CD4-positive, alpha-beta T cell treated with Interleukin-17A for 1 hour (primary cell): ENCODE data around the gene HLCS.
"Not testable (repeated sequence)": the region's sequence is repeated elsewhere in the genome, so short reads cannot be mapped to it uniquely, and the experiment has no call there.

Experiments used
- DNase-seq: peaks from one replicate; pipeline ENCODE4 v3.0.0-alpha.2; 2020

Gene HLCS

GRCh38 chr21:36955783-36956182 is 10.7 kb downstream of the HLCS start:
- DNase-seq = no peak

GRCh38 chr21:36952331-36952730 is 14.1 kb downstream of the HLCS start:
- DNase-seq = not testable (repeated sequence)

DNA sequence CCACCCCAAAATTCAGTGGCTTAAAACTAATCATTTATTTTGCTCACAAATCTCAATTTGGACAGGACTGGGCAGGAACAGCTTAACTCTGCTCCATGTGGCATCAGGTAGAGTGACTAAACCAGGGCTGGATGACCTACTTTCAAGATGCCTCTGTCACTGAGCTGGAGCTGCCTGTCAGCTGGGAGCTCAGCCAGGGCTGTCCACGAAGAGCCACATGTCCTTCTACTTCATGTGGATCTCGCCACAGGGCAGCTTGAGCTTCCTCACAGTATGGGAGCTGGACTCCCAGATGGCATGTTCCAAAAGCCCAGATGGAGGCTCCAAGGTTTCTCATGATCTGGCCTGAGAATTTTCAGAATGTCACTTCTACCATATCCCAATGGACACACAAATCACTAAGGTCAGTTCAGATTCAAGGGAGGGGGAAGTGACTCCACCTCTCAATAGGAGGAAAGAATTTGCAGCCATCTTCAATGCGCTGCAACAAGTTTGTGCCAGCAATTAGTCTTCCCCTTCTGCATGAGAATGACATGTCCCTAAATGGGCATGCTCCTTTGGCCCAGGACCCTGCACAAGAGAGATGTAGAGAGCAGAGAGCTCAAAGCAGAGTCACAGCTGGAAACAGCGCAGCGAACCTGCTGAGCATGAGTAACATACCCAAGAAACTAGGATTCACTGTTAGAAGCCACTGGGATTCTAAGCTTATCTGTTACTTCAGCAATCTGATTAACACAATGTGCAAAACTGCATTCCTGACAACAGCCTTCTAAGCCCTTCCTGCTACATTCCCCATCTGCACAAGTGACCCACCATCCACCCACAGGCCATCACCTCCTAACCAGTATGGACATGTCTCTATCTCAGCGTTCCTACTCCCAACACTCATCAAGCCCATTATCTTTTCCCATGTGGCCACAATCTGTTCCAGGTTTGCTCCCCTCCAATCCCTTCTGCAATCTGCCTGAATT is 17.0 kb downstream of the HLCS start:
- no peak for DNase-seq

- DNase-seq = no peak
These were observed 17.8 kb downstream of the HLCS start for GRCh38 chr21:36948686-36949085.

DNA sequence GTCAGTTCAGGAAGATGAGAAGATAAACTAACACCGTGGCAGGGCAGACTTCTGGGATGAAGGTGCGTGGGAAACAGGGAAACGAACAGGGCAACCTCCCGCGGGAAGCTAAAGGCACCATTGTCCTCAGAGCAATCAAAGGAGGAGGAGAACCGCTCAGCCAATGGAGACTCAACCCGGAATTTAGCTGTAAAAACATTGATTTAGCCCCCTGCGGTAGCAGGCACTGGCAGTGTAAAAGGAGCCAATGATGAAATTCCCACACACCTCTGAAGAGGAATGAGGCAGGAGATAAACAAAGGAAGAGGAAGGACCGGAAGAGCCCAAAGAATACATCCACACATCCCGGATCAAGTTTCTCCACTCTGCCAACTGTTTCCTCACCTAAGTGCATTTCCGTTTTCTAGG is 19.5 kb downstream of the HLCS start:
- no peak for DNase-seq

DNA sequence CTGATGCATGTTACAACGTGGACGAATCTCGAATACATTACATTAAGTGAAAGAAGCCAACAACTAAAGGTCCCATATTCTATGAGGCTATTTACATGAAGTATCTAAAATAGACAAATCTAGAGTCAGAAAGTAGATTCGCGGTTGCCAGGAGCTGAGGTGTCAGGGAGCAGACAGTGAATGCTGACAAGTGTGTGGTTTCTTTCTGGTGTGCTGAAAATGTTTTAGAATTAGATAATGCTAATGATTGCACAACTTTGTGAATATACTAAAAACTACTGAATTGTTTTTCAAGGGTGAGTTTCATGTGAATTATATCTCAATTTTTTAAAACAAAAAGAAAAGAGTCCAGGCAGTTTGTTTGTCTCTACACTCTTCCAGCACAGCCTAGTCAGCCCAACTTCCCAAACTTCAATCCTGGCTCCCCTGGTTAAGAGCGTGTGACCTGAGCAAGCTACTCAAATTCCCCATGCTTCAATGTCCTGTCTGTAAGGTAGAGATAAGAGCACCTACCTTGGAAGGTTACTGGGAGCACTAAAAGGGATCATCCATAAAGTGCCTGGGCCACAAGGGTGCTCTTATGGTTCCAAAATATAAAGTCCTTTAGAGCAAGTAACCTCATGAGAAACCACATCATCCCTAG is 20.9 kb downstream of the HLCS start:
- DNase-seq = no peak

DNA sequence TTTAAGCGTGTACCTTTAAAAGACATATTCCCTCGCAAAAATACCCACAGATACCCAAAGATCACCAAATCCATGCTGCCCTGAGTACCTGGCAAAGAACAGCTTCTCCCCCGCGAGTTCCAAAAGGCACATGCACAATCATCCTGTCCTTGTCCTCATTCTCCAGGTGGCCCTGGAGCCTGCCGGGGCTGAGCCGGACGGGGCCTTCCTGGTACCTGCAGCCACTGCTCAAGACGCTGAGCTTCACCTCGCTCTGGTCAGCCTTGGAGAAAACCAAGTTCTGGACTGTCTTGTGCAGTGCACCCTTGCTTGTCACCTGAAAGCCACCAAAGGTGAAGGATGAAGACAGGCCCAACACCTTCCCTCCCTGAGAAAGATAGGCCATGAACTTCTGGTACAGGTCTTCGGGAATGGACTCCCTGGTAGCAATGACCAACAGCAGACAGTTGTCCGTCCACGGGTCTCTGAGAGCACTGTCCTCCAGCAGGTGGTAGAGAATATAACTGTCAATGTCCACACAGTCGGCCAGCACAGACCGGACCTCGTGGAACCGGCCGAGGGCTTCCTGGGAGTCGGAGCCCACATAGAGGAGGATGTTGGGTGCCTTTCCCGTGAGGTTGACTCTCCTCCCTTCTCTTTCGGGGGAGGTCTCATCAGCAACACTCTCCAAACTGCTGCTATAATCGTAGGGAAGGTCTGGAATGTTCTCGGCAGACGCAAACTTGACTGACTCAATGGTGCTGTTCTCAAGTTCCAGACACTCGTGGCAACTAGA is 29.9 kb downstream of the HLCS start:
- no peak for DNase-seq

DNA sequence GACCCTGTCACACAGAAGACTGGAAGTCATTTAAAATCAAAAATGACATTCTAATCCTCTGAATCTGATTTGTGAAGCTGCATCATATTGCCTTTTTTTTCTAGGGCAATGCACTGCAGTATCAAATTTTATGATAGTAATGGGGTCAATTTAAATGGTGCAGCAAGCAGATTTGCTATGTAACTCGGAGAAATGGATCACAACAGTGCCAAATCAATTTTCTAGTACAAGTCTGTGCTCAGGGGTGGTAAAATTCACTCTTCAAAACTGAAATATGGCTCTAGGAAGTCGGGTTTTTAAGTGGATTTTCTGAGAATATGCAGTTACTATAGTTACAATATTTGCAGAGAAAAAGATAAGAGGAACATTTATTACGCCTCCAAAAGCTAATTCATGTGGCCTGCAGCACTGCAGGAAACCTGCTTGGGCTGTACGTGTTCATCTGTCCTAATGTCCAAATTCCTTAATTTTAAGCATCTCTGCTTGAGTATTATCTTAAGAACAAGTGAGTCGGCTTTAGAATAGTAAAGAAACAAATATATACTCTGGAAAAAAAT is 31.5 kb downstream of the HLCS start:
- DNase-seq = no peak

GRCh38 chr21:36932161-36932816 is 34.2 kb downstream of the HLCS start:
- DNase-seq = no peak

DNA sequence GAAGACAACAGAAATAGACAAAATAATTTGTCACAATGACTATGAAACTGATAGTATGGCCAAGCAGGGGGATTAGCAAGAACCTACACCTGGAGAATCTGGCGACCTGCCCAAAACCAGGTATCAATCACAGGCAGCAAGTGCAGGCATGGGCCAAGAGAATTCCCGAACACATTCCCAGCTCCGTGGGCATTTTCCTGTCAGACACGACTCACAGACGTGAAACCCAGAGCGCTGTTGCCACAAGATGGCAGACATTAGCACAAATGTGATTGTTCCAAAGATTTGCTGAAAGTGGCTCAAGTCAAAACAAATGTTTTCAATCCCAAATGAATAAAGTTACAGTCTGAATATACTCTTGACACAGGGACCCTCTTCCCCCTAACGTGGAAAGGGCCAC is 36.8 kb downstream of the HLCS start:
- DNase-seq = no peak

GRCh38 chr21:36928960-36929359 is 37.5 kb downstream of the HLCS start:
- no peak for DNase-seq

DNA sequence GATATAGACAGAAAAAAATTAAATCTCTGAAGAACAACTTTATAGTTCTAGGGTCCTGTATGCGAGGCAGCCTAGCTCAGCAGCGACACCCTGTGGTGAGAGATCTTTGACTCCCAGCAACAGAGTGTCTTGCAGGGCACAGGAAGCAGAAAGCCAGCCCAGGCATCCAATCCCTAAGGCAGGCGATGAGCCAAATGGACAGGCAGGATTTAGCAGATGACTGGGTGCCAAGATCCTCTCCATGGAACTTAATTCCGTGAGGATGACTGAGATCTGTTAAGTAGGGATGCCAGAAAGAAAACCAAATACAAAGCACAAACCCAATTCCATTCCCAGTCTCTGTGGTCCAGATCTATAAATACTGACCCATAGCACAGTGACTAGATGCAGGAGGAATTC is 38.8 kb downstream of the HLCS start:
- peak; percentile 64 for DNase-seq

DNA sequence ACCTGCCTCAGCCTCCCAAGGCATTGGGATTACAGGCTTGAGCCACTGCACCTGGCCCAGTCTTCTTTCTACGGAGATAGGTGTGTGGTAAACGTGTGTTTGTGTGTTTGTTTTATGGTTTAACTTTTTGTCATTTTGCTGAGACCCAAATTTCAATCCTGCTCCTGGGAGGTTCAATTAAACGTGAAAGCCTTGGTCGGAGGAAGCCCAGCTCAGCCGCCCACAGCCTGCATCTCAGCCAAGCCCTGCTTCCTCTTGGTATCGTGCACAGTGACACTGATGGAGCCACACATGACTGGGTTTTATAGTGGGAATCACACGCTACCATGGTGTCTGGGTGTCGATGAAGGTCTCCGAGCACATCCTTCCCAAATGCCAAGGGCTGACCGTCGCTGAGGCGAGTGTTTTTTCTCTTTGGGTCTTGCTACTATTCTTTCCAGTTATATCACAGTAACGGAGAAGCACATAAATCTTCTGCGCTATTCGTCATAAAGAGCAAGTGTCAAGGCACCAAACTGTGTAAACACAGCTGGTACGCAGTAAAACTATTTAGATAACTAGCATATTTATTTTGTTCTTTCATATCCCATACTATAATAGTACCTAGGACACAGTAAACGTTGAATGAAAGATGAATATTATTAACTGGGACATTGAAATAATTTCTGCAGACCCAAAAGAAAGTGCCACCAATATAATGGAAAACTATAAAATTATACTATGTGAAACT is 39.3 kb downstream of the HLCS start:
- no peak for DNase-seq

DNA sequence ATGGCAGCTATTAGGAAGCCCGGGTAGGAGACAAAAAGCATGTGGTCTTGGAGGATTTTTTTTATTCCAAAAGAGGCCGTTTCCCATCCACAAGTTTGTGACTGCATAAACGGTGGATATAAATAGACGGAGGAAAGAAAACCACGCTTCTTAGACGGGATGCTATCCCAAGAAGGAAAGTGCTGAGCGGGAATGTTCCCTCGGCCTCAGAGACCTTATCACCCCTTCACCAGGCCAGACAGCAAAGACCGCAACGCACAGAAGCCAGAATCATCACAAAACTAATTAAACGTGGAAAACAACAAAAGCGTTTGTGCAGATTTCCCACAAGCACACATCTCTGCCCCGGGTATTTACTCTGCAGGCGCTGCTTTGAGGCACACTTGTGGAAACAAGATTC is 43.2 kb downstream of the HLCS start:
- DNase-seq = no peak

GRCh38 chr21:36922861-36923260 is 43.6 kb downstream of the HLCS start:
- no peak for DNase-seq

DNA sequence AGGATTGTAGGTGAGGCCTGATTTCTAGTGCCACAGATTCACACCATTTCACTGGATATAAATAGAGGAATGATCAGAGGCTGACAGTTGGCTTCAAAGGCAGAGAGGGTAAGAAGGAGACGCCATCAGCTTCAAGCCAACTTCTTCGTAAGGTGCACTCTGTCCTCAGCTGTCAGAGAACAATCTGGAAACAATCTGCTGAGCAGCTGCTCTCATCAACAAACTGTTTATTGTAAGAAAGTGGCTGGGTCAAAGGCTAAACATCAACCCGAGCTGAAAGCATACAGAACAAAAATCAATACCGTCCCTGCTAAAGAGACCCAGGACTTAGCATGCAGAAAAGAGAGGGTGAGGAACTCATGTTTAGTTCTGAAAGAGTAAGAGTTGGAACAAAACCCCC is 48.2 kb downstream of the HLCS start:
- no peak for DNase-seq

GRCh38 chr21:36917471-36918158 is 48.9 kb downstream of the HLCS start:
- DNase-seq = no peak

GRCh38 chr21:36916718-36917117 is 49.8 kb downstream of the HLCS start:
- no peak for DNase-seq

DNA sequence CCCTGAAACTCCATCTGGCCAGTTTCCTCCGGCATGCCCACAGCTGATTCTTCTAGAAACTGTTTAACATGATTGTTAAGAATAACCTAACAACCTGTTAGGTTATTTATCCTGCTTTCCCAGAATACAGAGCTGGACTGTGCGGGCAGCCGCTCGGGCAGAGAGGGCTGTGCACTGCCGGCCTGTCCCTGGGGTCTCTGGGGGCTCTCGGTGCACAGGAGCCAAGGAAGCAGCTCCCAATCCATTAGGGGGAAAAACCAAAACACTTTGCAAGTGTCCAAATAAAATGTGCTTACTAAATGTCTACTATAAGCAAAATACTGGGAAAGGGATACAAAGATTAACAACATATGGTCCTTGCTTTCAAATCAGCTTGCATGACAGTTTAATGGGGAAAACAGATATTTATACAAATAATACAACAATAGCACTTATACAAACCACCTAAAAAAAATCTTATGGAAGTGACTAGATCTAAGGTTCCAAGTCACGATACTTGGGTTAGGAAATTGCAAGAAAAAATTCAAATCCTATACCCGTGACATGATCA is 50.7 kb downstream of the HLCS start:
- no peak for DNase-seq

GRCh38 chr21:36915014-36915695 is 51.3 kb downstream of the HLCS start:
- no peak for DNase-seq
